Measurements from ENCODE around the gene MEGF9. TPM values are rescaled to one million over a fixed set of nuclear protein-coding genes. Genes with fewer than 3 reads are reported as not detected.
"Not testable (repeated sequence)": the region's sequence is repeated elsewhere in the genome, so short reads cannot be mapped to it uniquely, and the experiment has no call there.

MEGF9 gene
- total RNA-seq, 2 donors from 2014 or later = 7.2 to 9.0 TPM

- Histone ChIP-seq H3K27me3 (no peaks in the 10 kb centered on the region), H3K9ac (ENCODE audit: low read depth in 2 of 2, low read length in 2 of 2) (no peak overlapping the region), H3K27ac (no peak overlapping the region), H3K4me3 (no peak overlapping the region), H3K4me1 (no peaks in the 10 kb centered on the region), H3K36me3 (no peaks in the 10 kb centered on the region), H3K9me3 (no peaks in the 10 kb centered on the region)
- TF ChIP-seq, protein P1, sequence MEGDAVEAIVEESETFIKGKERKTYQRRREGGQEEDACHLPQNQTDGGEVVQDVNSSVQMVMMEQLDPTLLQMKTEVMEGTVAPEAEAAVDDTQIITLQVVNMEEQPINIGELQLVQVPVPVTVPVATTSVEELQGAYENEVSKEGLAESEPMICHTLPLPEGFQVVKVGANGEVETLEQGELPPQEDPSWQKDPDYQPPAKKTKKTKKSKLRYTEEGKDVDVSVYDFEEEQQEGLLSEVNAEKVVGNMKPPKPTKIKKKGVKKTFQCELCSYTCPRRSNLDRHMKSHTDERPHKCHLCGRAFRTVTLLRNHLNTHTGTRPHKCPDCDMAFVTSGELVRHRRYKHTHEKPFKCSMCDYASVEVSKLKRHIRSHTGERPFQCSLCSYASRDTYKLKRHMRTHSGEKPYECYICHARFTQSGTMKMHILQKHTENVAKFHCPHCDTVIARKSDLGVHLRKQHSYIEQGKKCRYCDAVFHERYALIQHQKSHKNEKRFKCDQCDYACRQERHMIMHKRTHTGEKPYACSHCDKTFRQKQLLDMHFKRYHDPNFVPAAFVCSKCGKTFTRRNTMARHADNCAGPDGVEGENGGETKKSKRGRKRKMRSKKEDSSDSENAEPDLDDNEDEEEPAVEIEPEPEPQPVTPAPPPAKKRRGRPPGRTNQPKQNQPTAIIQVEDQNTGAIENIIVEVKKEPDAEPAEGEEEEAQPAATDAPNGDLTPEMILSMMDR (IDR thresholded peaks at IDR 0.05) = no peak
- intact Hi-C loops (cut with DNase I) = no loop called here
- no peak for DNase-seq
Measured at GRCh38 chr9:120643061-120643460, 71.2 kb downstream of the MEGF9 start.

DNA sequence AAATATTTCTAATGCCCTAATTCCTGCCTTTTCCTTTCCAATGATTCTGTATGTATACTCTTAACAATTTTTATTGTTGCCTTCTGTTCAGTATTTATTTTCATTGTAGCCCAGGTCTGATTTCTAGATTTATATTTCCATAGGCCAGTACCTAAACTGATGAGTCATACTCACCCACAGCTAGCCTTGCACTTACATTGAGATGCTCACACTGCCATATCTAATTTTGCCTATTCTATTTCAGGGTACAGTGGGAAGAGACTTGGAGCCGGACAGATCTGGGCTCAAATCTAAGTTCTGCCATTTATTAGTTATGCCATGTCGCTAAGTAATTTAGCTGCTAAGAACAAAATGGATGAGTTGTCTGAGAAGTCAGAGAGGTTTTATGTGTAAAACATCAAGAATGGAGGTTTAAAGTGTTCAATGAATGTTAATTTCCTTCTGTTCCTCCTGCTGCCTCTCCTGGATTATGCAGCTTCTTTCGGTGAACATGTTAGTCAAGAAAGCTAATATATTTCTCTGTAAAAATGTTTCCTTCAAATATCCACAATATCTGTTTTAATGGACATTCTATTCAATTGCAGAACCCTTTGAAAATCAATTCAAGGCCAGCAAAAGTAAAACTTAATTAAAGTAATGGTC is 72.0 kb downstream of the MEGF9 start:
- Histone ChIP-seq H3K9ac (ENCODE audit: low read depth in 2 of 2, low read length in 2 of 2) (no peak overlapping the region), H3K27me3 (no peaks in the 10 kb centered on the region), H3K36me3 (no peaks in the 10 kb centered on the region), H3K27ac (no peak overlapping the region), H3K4me3 (no peak overlapping the region), H3K4me1 (no peaks in the 10 kb centered on the region), H3K9me3 (no peaks in the 10 kb centered on the region)
- intact Hi-C loops (cut with DNase I) = no loop called here
- TF ChIP-seq, protein P1 (IDR thresholded peaks at IDR 0.05) = no peak
- no peak for DNase-seq

GRCh38 chr9:120640874-120641273 is 73.4 kb downstream of the MEGF9 start:
- H3K27me3 ChIP-seq; intact Hi-C loops (cut with DNase I); DNase-seq; H3K36me3 ChIP-seq; H3K9ac ChIP-seq (ENCODE audit: low read depth in 2 of 2, low read length in 2 of 2); H3K4me1 ChIP-seq; H3K27ac ChIP-seq; H3K4me3 ChIP-seq; H3K9me3 ChIP-seq: not testable (repeated sequence)

DNA sequence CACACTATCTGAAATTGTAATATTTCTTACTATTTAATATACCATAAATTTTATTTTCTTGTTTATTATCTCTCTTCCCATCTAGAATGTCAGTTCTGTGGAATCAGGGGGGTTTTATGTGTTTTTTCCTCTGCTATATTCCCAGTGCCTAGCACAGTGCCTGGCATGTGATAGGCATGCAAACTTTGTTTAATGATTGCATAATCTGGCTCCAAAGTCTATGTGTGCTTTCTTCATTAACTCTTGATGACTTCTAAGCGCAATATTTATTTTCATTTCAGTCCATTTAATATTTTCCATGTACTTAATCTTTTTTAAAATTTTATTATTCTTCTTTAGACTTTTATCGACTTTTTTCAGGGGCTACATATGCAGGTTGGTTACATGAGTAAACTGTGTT is 73.9 kb downstream of the MEGF9 start:
- TF ChIP-seq, protein P1 (IDR thresholded peaks at IDR 0.05) = no peak
- no peak overlapping the region for H3K9ac ChIP-seq (ENCODE audit: low read depth in 2 of 2, low read length in 2 of 2)
- DNase-seq = no peak
- no peaks in the 10 kb centered on the region for H3K27me3 ChIP-seq
- no peaks in the 10 kb centered on the region for H3K9me3 ChIP-seq
- no peaks in the 10 kb centered on the region for H3K4me1 ChIP-seq
- H3K27ac ChIP-seq = no peak overlapping the region
- intact Hi-C loops (cut with DNase I) = no loop called here
- H3K4me3 ChIP-seq = no peak overlapping the region
- no peaks in the 10 kb centered on the region for H3K36me3 ChIP-seq

DNA sequence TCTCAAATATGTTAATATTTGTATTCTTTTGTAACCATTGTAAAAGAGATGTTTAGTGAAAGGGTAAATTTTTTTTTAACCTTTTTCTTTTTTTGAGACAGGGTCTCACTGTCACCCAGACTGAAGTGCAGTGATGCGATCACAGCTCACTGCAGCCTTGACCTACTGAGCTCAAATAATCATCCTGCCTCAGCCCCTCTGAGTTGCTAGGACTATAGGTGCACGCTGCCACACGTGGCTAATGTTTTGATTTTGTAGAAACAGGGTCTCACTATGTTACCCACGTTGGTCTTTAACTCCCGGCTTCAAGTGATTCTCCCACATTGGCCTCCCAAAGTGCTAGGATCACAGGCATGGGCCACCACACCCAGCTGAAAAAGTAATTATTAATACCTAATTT is 76.4 kb downstream of the MEGF9 start:
- intact Hi-C loops (cut with DNase I) = no loop called here
- no peak for DNase-seq
- TF ChIP-seq, protein P1 (IDR thresholded peaks at IDR 0.05) = no peak

DNA sequence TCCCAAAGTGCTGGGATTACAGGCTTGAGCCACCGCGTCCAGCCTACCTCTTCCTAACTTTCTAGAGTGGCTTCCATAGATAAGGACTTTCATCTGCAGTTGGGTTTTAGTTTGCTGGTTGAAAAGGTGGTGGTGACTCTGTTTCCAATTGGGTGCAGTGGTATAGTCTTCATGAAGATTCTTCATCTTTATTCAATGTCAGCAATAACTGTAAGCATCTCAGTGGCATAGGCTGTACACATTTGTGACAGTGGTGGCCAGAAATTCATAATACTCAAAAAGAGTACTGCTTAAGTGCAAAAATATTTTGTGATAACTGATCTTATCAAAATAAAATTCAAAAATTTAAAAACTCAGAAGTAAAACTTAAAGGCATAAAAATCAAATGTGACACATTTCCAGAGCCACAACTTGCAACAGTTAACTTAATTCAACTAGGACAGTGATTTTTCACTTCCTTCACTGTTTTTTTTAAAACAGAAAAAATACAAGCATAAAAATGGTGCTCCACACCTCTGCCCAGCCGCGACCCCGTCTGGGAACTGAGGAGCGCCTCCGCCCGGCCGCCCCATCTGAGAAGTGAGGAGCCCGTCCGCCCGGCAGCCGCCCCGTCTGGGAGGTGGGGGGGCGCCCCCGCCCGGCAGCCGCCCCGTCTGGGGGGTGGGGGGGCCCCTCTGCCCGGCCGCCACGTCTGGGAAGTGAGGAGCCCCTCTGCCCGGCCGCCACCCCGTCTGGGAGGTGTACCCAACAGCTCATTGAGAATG is 77.9 kb downstream of the MEGF9 start:
- H3K9me3 ChIP-seq = no peaks in the 10 kb centered on the region
- no peak for DNase-seq
- H3K4me1 ChIP-seq = no peaks in the 10 kb centered on the region
- TF ChIP-seq, protein P1 (IDR thresholded peaks at IDR 0.05) = no peak
- no peak overlapping the region for H3K9ac ChIP-seq (ENCODE audit: low read depth in 2 of 2, low read length in 2 of 2)
- no peak overlapping the region for H3K27ac ChIP-seq
- intact Hi-C loops (cut with DNase I) = no loop called here
- no peak overlapping the region for H3K4me3 ChIP-seq
- no peaks in the 10 kb centered on the region for H3K27me3 ChIP-seq
- no peaks in the 10 kb centered on the region for H3K36me3 ChIP-seq

More for the DNA sequence above, 76.4 kb downstream of the MEGF9 start:
- Histone ChIP-seq H3K9ac (ENCODE audit: low read depth in 2 of 2, low read length in 2 of 2) (no peak overlapping the region), H3K27me3 (no peaks in the 10 kb centered on the region), H3K27ac (no peak overlapping the region), H3K36me3 (no peaks in the 10 kb centered on the region), H3K9me3 (no peaks in the 10 kb centered on the region), H3K4me3 (no peak overlapping the region), H3K4me1 (no peaks in the 10 kb centered on the region)
